Stimulated activated CD4-positive, alpha-beta T cell treated with anti-CD3 and anti-CD28 coated beads, Interleukin-2, amount 100 ng/mL, for 48 hours (primary cell): Measurements from ENCODE around the gene RNU1-1.
"Not testable (repeated sequence)": the region's sequence is repeated elsewhere in the genome, so short reads cannot be mapped to it uniquely, and the experiment has no call there.

ENCODE experiments used
- DNase-seq, 2 donors: peaks; one replicate each; pipeline ENCODE4 v3.0.0-alpha.2; 2020

The RNU1-1 gene

GRCh38 chr1:16514107-16515055 lies at the start of gene RNU1-1:
Gene RNU1-1, minus strand, starts transcription at chr1:16514285.
- DNase-seq = peak; percentile 56 to 66

- DNase-seq = not testable (repeated sequence)
Measured at GRCh38 chr1:16561035-16561434, 47.0 kb upstream of the RNU1-1 start.

GRCh38 chr1:16560498-16560897 lies 46.4 kb upstream of the RNU1-1 start:
- not testable (repeated sequence) for DNase-seq

GRCh38 chr1:16559688-16560087 lies 45.6 kb upstream of the RNU1-1 start:
- DNase-seq = not testable (repeated sequence)

GRCh38 chr1:16557034-16557433 lies 42.9 kb upstream of the RNU1-1 start:
- not testable (repeated sequence) for DNase-seq

GRCh38 chr1:16553244-16553643 lies 39.2 kb upstream of the RNU1-1 start:
- DNase-seq = not testable (repeated sequence)

- not testable (repeated sequence) for DNase-seq
Measured at GRCh38 chr1:16550212-16550918, 36.3 kb upstream of the RNU1-1 start.

- not testable (repeated sequence) for DNase-seq
Measured at GRCh38 chr1:16549545-16549944, 35.5 kb upstream of the RNU1-1 start.

- DNase-seq = not testable (repeated sequence)
Measured at GRCh38 chr1:16547502-16548241, 33.6 kb upstream of the RNU1-1 start.

GRCh38 chr1:16545682-16546095 lies 31.6 kb upstream of the RNU1-1 start:
- DNase-seq = peak in 1 of 2 donors; percentile 49

GRCh38 chr1:16540421-16540893 lies 26.4 kb upstream of the RNU1-1 start:
- not testable (repeated sequence) for DNase-seq

- not testable (repeated sequence) for DNase-seq
Measured at GRCh38 chr1:16537528-16537927, 23.4 kb upstream of the RNU1-1 start.

GRCh38 chr1:16536796-16537195 lies 22.7 kb upstream of the RNU1-1 start:
- not testable (repeated sequence) for DNase-seq

- not testable (repeated sequence) for DNase-seq
Measured at GRCh38 chr1:16535898-16536297, 21.8 kb upstream of the RNU1-1 start.

- DNase-seq = not testable (repeated sequence)
Measured at GRCh38 chr1:16535487-16535886, 21.4 kb upstream of the RNU1-1 start.

GRCh38 chr1:16534829-16535456 lies 20.9 kb upstream of the RNU1-1 start:
- peak; percentile 66 to 69 for DNase-seq

GRCh38 chr1:16534239-16534828 lies 20.2 kb upstream of the RNU1-1 start:
- DNase-seq = not testable (repeated sequence)

- DNase-seq = not testable (repeated sequence)
Measured at GRCh38 chr1:16532235-16532991, 18.3 kb upstream of the RNU1-1 start.

- DNase-seq = not testable (repeated sequence)
Measured at GRCh38 chr1:16528338-16528737, 14.3 kb upstream of the RNU1-1 start.

- not testable (repeated sequence) for DNase-seq
Measured at GRCh38 chr1:16525769-16526168, 11.7 kb upstream of the RNU1-1 start.

GRCh38 chr1:16521679-16522078 lies 7.6 kb upstream of the RNU1-1 start:
- not testable (repeated sequence) for DNase-seq
